T-cell (primary cell): ENCODE measurements around the gene PEAR1. TPM values are rescaled to one million over a fixed set of nuclear protein-coding genes. Genes with fewer than 3 reads are reported as not detected.

Experiments used
- ATAC-seq, 4 experiments: fragments of 200-7000 bp in 3 of 4; fragments of 150-1000 bp in 1 of 4; cut with Tn5 transposase; replicated peaks in 1 of 4; 1 replicate in 3 of 4; 2 replicates in 1 of 4; pipeline ENCODE4 v1.10.0; 2021; ENCODE audit warnings: moderate library complexity in 3 of 4, mild to moderate bottlenecking in 2 of 4, moderate number of reproducible peaks in 1 of 4
- CTCF ChIA-PET, 2 donors: fragments of 300-600 bp; sonication (Branson Sonifier 250); formaldehyde crosslinking; loops; one replicate each; lab custom pipeline; 2022; ENCODE audit warnings: antibody characterized with exemption in 2 of 2; lab: Charles Lee
- POLR2A ChIA-PET, 2 donors: fragments of 300-600 bp; sonication (Branson Sonifier 250); formaldehyde crosslinking; loops; one replicate each; lab custom pipeline; 2022; ENCODE audit warnings: antibody characterized with exemption in 2 of 2; lab: Charles Lee
- DNase-seq, 35 experiments: peaks; one replicate each; pipeline versions ENCODE4 v3.0.0 to v3.0.0-alpha.2; 2013 to 2023
- H3K27ac ChIP-seq: one replicate; pipeline ENCODE4 v1.5.1; 2013; ENCODE audit warnings: low read length
- H3K27me3 ChIP-seq, 2 experiments: replicated peaks in 1 of 2; 1 replicate in 1 of 2; 2 replicates in 1 of 2; pipeline versions ENCODE4 v1.6.1 to v1.7.0; 2013; ENCODE audit warnings: low read length in 1 of 2, mixed read lengths in 1 of 2; ENCODE audit not compliant: control insufficient read depth in 2 of 2, insufficient read depth in 2 of 2; ENCODE audit errors: extremely low read depth in 1 of 2
- H3K36me3 ChIP-seq, 2 donors: 1 replicate in 1 of 2; 2 replicates in 1 of 2; pipeline versions ENCODE4 v1.6.1 to v1.7.0; 2013; ENCODE audit warnings: low read length in 1 of 2; ENCODE audit not compliant: control insufficient read depth in 2 of 2, insufficient read depth in 1 of 2; ENCODE audit errors: extremely low read depth in 1 of 2
- H3K4me1 ChIP-seq, 2 experiments: 1 replicate in 1 of 2; 2 replicates in 1 of 2; pipeline versions ENCODE4 v1.6.1 to v1.7.0; 2013; ENCODE audit warnings: low read length in 2 of 2, mixed read lengths in 1 of 2; ENCODE audit not compliant: insufficient read depth in 2 of 2, control insufficient read depth in 1 of 2; ENCODE audit errors: extremely low read depth in 1 of 2
- H3K4me3 ChIP-seq, 2 donors: 1 replicate in 1 of 2; 2 replicates in 1 of 2; pipeline versions ENCODE4 v1.5.1 to v1.7.0; 2013; ENCODE audit warnings: mild to moderate bottlenecking in 2 of 2, low read length in 1 of 2, moderate library complexity in 1 of 2; ENCODE audit not compliant: control insufficient read depth in 1 of 2; ENCODE audit errors: extremely low read depth in 1 of 2
- H3K9me3 ChIP-seq: 2 replicates; pipeline ENCODE4 v1.7.0; 2013
- H3K27ac Mint-ChIP-seq, 2 donors: one replicate each; pipeline ENCODE4 v1.8.0; 2020 to 2021; ENCODE audit warnings: mild to moderate bottlenecking in 2 of 2, mixed read lengths in 2 of 2
- H3K27me3 Mint-ChIP-seq, 2 donors: one replicate each; pipeline ENCODE4 v1.8.0; 2021 to 2022; ENCODE audit warnings: mixed read lengths in 2 of 2
- H3K36me3 Mint-ChIP-seq: one replicate; pipeline ENCODE4 v1.8.0; 2021; ENCODE audit warnings: mixed read lengths
- H3K4me1 Mint-ChIP-seq, 3 donors: one replicate each; pipeline ENCODE4 v1.8.0; 2020 to 2022; ENCODE audit warnings: mixed read lengths in 3 of 3, mild to moderate bottlenecking in 1 of 3
- H3K4me3 Mint-ChIP-seq, 3 donors: one replicate each; pipeline ENCODE4 v1.8.0; 2020 to 2022; ENCODE audit warnings: mild to moderate bottlenecking in 3 of 3, mixed read lengths in 3 of 3, moderate library complexity in 3 of 3
- H3K9me3 Mint-ChIP-seq, 3 donors: one replicate each; pipeline ENCODE4 v1.8.0; 2020 to 2022; ENCODE audit warnings: mixed read lengths in 3 of 3
- WGBS: methylation state at CpG from one replicate; pipeline ENCODE4 v1.1.5; 2013; ENCODE audit warnings: missing lambda C conversion rate; ENCODE audit not compliant: insufficient coverage; 5-methylcytosine and 5-hydroxymethylcytosine counted together
- total RNA-seq, 35 experiments: library from RNA in 6 of 35; stranded (reverse) in 6 of 35; fragments of 120-200 nt in 1 of 35; gene quantifications; one replicate each; pipeline versions ENCODE4 v1.2.1 to v1.2.4 and lab custom pipeline; 2013 to 2026

The PEAR1 gene
- total RNA-seq, 5 donors from 2014 or later (not counting 1 experiment from before 2014, with no cell fraction given) = 0.09 to 0.67 (median 0.28) TPM

- 82% methylated on average over 8 of the region's 10 CpGs for WGBS
- H3K36me3 Mint-ChIP-seq = peaks cover 29% of the 10 kb centered on the region
- DNase-seq = no peak
- H3K4me3 ChIP-seq = no peak overlapping the region
- no peaks in the 10 kb centered on the region for H3K9me3 ChIP-seq
- H3K4me1 ChIP-seq = no peaks in the 10 kb centered on the region
- H3K4me3 Mint-ChIP-seq = no peak overlapping the region
- H3K9me3 Mint-ChIP-seq = no peaks in the 10 kb centered on the region
- ChIA-PET CTCF (no interaction called here), POLR2A (no interaction called here)
- H3K27ac ChIP-seq = no peak overlapping the region
- peaks cover 0 to 17% of the 10 kb centered on the region in 2 experiments for H3K27me3 ChIP-seq
- peaks cover 0 to under 1% (median 0%) of the 10 kb centered on the region in 3 donors for H3K4me1 Mint-ChIP-seq
- ATAC-seq = no peak
- no peak overlapping the region for H3K27ac Mint-ChIP-seq
- H3K36me3 ChIP-seq = peaks cover 15 to 21% of the 10 kb centered on the region in 2 donors
- peaks cover 0 to 12% of the 10 kb centered on the region in 2 donors for H3K27me3 Mint-ChIP-seq
Observed at GRCh38 chr1:156936721-156937220, 43.3 kb downstream of the PEAR1 start.

- WGBS = no CpG with 5 or more reads among the region's 8 CpGs
Observed at GRCh38 chr1:156937883-156938282, 44.4 kb downstream of the PEAR1 start.

GRCh38 chr1:156938813-156939212 is 45.3 kb downstream of the PEAR1 start:
- no peaks in the 10 kb centered on the region for H3K9me3 ChIP-seq
- WGBS = 51% methylated on average over 6 of the region's 7 CpGs
- H3K27ac Mint-ChIP-seq = peak overlapping the region in 1 of 2 donors; percentile 18
- H3K36me3 ChIP-seq = peaks cover 24 to 36% of the 10 kb centered on the region in 2 donors
- H3K9me3 Mint-ChIP-seq = no peaks in the 10 kb centered on the region
- DNase-seq = no peak
- CTCF ChIA-PET = no interaction called here
- no peak overlapping the region for H3K4me3 ChIP-seq
- POLR2A ChIA-PET = no interaction called here
- H3K4me3 Mint-ChIP-seq = no peak overlapping the region
- peaks cover 0 to 7% of the 10 kb centered on the region in 2 experiments for H3K27me3 ChIP-seq
- H3K27ac ChIP-seq = no peak overlapping the region
- no peak for ATAC-seq
- H3K4me1 ChIP-seq = no peaks in the 10 kb centered on the region
- H3K27me3 Mint-ChIP-seq = no peaks in the 10 kb centered on the region
- H3K4me1 Mint-ChIP-seq = no peaks in the 10 kb centered on the region
- H3K36me3 Mint-ChIP-seq = peaks cover 42% of the 10 kb centered on the region

More at GRCh38 chr1:156937883-156938282, 44.4 kb downstream of the PEAR1 start:
- H3K27me3 ChIP-seq = peaks cover 0 to 12% of the 10 kb centered on the region in 2 experiments
- H3K9me3 ChIP-seq = no peaks in the 10 kb centered on the region
- H3K4me1 Mint-ChIP-seq = no peaks in the 10 kb centered on the region
- H3K4me3 ChIP-seq = no peak overlapping the region
- ChIA-PET CTCF (no interaction called here), POLR2A (no interaction called here)
- H3K27me3 Mint-ChIP-seq = peaks cover 0 to 5% of the 10 kb centered on the region in 2 donors
- no peaks in the 10 kb centered on the region for H3K4me1 ChIP-seq
- no peak overlapping the region for H3K27ac ChIP-seq
- no peaks in the 10 kb centered on the region for H3K9me3 Mint-ChIP-seq
- peaks cover 18 to 30% of the 10 kb centered on the region in 2 donors for H3K36me3 ChIP-seq
- H3K36me3 Mint-ChIP-seq = peaks cover 37% of the 10 kb centered on the region
- H3K27ac Mint-ChIP-seq = no peak overlapping the region
- DNase-seq = no peak
- ATAC-seq = no peak
- no peak overlapping the region for H3K4me3 Mint-ChIP-seq

- ChIA-PET POLR2A (no interaction called here), CTCF (no interaction called here)
- WGBS = 81% methylated on average over 9 of the region's 13 CpGs
- no peak for DNase-seq
- Histone ChIP-seq H3K27ac (no peak overlapping the region), H3K4me3 (no peak overlapping the region), H3K9me3 (no peaks in the 10 kb centered on the region), H3K36me3 (peaks cover 32 to 45% of the 10 kb centered on the region in 2 donors), H3K27me3 (peaks cover 0 to 7% of the 10 kb centered on the region in 2 experiments), H3K4me1 (no peaks in the 10 kb centered on the region)
- H3K27me3 Mint-ChIP-seq = no peaks in the 10 kb centered on the region
- no peak overlapping the region for H3K27ac Mint-ChIP-seq
- ATAC-seq = no peak
- H3K4me3 Mint-ChIP-seq = no peak overlapping the region
- H3K36me3 Mint-ChIP-seq = peaks cover 48% of the 10 kb centered on the region
- no peaks in the 10 kb centered on the region for H3K4me1 Mint-ChIP-seq
- H3K9me3 Mint-ChIP-seq = no peaks in the 10 kb centered on the region
Observed at GRCh38 chr1:156939786-156940334, 46.3 kb downstream of the PEAR1 start.

GRCh38 chr1:156941675-156942074 is 48.2 kb downstream of the PEAR1 start:
- WGBS = 81% methylated on average over 7 of the region's 10 CpGs
- Mint-ChIP-seq H3K4me3 (no peak overlapping the region), H3K27me3 (no peaks in the 10 kb centered on the region), H3K36me3 (peaks cover 65% of the 10 kb centered on the region), H3K27ac (no peak overlapping the region), H3K9me3 (no peaks in the 10 kb centered on the region), H3K4me1 (no peaks in the 10 kb centered on the region)
- Histone ChIP-seq H3K4me3 (no peak overlapping the region), H3K36me3 (peaks cover 39 to 58% of the 10 kb centered on the region in 2 donors), H3K4me1 (no peaks in the 10 kb centered on the region), H3K27ac (no peak overlapping the region), H3K27me3 (peaks cover 0 to 9% of the 10 kb centered on the region in 2 experiments), H3K9me3 (no peaks in the 10 kb centered on the region)
- DNase-seq = no peak
- ChIA-PET CTCF (interaction anchor here in 1 of 2 donors (1.1 kb wide), 1 partner anchor 24 kb away, joined by 4 read pairs; no protein-coding TSS in a partner anchor), POLR2A (no interaction called here)
- ATAC-seq = no peak

- Mint-ChIP-seq H3K4me3 (no peak overlapping the region), H3K27me3 (no peaks in the 10 kb centered on the region), H3K36me3 (peaks cover 67% of the 10 kb centered on the region), H3K4me1 (no peaks in the 10 kb centered on the region), H3K27ac (peak overlapping the region in 1 of 2 donors; percentile 34), H3K9me3 (no peaks in the 10 kb centered on the region)
- peaks cover 0 to 9% of the 10 kb centered on the region in 2 experiments for H3K27me3 ChIP-seq
- CTCF ChIA-PET = no interaction called here
- H3K27ac ChIP-seq = no peak overlapping the region
- peaks cover 44 to 61% of the 10 kb centered on the region in 2 donors for H3K36me3 ChIP-seq
- no peak for ATAC-seq
- WGBS = 86% methylated on average over 2 of the region's 3 CpGs
- no peaks in the 10 kb centered on the region for H3K9me3 ChIP-seq
- H3K4me1 ChIP-seq = no peaks in the 10 kb centered on the region
- POLR2A ChIA-PET = no interaction called here
- DNase-seq = no peak
- H3K4me3 ChIP-seq = no peak overlapping the region
Observed at GRCh38 chr1:156942176-156942575, 48.7 kb downstream of the PEAR1 start.
